Ascending aorta (tissue), 2 donors: Measurements from ENCODE around the gene GPX5. TPM values are rescaled to one million over a fixed set of nuclear protein-coding genes. Genes with fewer than 3 reads are reported as not detected.

Experiments
- DNase-seq, 2 donors: peaks; one replicate each; pipeline ENCODE4 v3.0.0-alpha.2; 2019; ENCODE audit warnings: low spot score in 2 of 2
- H3K27ac ChIP-seq, 2 donors: fragments of 200-600 bp; sonication (generic); one replicate each; pipeline ENCODE4 v1.5.1; 2016 to 2017; ENCODE audit warnings: mild to moderate bottlenecking in 1 of 2
- H3K27me3 ChIP-seq: fragments of 200-600 bp; sonication (generic); one replicate; pipeline ENCODE4 v1.5.1; 2017
- H3K36me3 ChIP-seq, 2 donors: fragments of 200-600 bp; sonication (generic); one replicate each; pipeline ENCODE4 v1.5.1; 2016
- H3K4me1 ChIP-seq, 2 donors: fragments of 200-600 bp; sonication (generic); one replicate each; pipeline ENCODE4 v1.5.1; 2016 to 2017; ENCODE audit warnings: mild to moderate bottlenecking in 1 of 2
- H3K4me3 ChIP-seq, 2 donors: fragments of 200-600 bp; sonication (generic); one replicate each; pipeline ENCODE4 v1.5.1; 2016 to 2017; ENCODE audit warnings: mild to moderate bottlenecking in 1 of 2
- H3K9me3 ChIP-seq, 2 donors: fragments of 200-600 bp; sonication (generic); one replicate each; pipeline ENCODE4 v1.5.1; 2016
- intact Hi-C: fragments of 100-400 bp; cut with DNase I; formaldehyde crosslinking; loops from one replicate; pipeline ENCODE4 v1.15.1; 2023
- total RNA-seq: library from RNA; depleted of rRNA; stranded (reverse); fragments of >200 nt; gene quantifications from one replicate; pipeline ENCODE4 v1.1.0, GENCODE V29; 2016
- TF ChIP-seq, protein P1 (sequence below), 3 experiments: fragments of 200-600 bp in 2 of 3; fragments of 450-650 bp in 1 of 3; sonication (generic) in 2 of 3; IDR thresholded peaks; one replicate each; pipeline ENCODE4 v1.5.1; 2016 to 2019; ENCODE audit warnings: antibody characterized with exemption in 3 of 3, mild to moderate bottlenecking in 1 of 3, moderate library complexity in 1 of 3

The GPX5 gene
- total RNA-seq, 1 donor from 2014 or later, result not detected

DNA sequence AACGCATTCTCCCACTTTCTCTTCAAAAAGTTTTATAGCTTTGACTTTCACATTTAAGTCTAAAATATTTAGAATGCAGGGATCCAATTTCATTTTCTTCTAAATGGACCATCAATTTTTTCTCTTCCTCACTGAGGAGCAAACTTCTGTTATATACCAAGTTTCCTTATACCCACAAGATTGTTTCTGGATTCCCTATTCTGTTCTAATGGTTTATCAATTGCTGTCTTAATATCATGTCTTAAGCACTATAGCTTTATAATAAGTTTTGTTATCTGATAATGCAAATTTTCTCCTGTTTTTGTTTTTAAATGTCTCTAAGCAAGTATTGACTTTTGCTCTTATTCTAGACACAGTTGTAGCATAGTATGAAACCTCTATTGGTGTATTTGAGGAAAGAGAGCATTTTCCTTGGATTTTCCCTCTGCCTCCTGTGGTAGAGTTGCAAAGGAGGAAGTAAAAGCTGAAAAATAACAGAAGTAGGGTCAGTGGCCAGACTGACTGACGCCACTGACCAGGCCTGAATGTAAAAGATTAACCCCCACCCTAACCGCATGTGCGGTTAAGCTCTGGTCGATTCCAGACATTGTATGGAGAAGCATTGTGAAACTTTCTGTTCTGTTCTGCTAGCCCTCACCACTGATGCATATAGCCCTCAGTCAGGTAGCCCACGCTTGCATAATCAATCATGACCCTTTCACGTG lies 40.3 kb downstream of the GPX5 start:
- Histone ChIP-seq H3K27me3 (no peaks in the 10 kb centered on the region), H3K4me3 (no peak overlapping the region), H3K9me3 (no peaks in the 10 kb centered on the region), H3K36me3 (no peaks in the 10 kb centered on the region), H3K4me1 (no peaks in the 10 kb centered on the region), H3K27ac (no peak overlapping the region)
- no peak for DNase-seq
- intact Hi-C loops, result no loop called here
- TF ChIP-seq, protein P1, sequence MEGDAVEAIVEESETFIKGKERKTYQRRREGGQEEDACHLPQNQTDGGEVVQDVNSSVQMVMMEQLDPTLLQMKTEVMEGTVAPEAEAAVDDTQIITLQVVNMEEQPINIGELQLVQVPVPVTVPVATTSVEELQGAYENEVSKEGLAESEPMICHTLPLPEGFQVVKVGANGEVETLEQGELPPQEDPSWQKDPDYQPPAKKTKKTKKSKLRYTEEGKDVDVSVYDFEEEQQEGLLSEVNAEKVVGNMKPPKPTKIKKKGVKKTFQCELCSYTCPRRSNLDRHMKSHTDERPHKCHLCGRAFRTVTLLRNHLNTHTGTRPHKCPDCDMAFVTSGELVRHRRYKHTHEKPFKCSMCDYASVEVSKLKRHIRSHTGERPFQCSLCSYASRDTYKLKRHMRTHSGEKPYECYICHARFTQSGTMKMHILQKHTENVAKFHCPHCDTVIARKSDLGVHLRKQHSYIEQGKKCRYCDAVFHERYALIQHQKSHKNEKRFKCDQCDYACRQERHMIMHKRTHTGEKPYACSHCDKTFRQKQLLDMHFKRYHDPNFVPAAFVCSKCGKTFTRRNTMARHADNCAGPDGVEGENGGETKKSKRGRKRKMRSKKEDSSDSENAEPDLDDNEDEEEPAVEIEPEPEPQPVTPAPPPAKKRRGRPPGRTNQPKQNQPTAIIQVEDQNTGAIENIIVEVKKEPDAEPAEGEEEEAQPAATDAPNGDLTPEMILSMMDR (IDR thresholded peaks at IDR 0.05), result no peak

DNA sequence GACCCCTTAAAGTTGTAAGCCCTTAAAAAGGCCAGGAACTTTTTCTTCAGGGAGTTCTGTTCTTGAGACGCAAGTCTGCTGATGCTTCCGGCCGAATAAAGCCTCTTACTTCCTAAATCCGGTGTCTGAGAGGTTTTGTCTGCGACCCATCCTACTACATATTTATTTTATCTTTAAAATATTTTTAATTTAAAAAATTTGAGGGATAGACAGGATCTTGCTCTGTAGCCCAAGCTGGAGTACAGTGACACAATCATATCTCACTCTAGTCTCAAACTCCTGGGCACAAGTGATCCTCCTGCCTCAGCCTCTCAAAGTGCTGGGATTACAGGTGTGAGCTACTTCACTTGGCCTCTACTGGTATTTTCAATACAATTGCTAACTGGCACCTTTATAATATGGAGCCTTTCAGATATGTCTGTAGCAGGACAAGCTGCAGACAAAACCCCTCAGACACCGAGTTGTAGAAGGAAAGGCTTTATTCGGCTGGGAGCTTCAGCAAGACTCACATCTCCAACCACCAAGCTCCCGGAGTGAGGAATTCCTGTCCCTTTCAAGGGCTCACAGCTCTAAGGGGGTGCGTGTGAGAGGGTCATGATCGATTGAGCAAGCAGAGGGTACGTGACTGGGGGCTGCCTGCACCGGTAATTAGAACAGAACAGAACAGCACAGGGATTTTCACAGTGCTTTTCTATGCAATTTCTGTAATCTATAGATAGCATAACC lies 41.0 kb downstream of the GPX5 start:
- no peaks in the 10 kb centered on the region for H3K36me3 ChIP-seq
- intact Hi-C loops, result no loop called here
- no peaks in the 10 kb centered on the region for H3K9me3 ChIP-seq
- no peak overlapping the region for H3K27ac ChIP-seq
- DNase-seq, result no peak
- H3K4me1 ChIP-seq, result no peaks in the 10 kb centered on the region
- no peaks in the 10 kb centered on the region for H3K27me3 ChIP-seq
- TF ChIP-seq, protein P1 (IDR thresholded peaks at IDR 0.05), result no peak
- no peak overlapping the region for H3K4me3 ChIP-seq

DNA sequence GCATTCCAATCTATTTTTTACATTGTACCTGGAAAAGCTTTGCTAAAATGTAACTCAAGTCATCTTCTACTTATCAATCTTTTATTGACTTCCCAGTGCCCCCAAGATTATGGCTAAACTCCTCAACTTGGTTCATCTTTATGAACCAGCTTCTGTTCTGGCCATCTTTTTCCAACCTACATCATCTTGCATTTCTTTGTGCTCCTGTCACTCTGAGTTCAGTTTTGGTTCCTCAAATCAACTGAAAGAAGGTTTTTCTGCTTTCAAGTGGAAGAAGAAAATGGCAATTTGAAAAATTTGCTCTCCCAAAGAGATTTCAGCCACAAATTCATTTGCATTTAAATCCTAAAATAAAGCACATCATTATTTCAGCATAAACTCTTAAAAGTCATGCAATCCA lies 41.8 kb downstream of the GPX5 start:
- H3K27me3 ChIP-seq, result no peaks in the 10 kb centered on the region
- no peaks in the 10 kb centered on the region for H3K4me1 ChIP-seq
- TF ChIP-seq, protein P1 (IDR thresholded peaks at IDR 0.05), result no peak
- H3K4me3 ChIP-seq, result no peak overlapping the region
- no peaks in the 10 kb centered on the region for H3K36me3 ChIP-seq
- no peaks in the 10 kb centered on the region for H3K9me3 ChIP-seq
- no peak overlapping the region for H3K27ac ChIP-seq
- intact Hi-C loops, result no loop called here
- DNase-seq, result no peak

DNA sequence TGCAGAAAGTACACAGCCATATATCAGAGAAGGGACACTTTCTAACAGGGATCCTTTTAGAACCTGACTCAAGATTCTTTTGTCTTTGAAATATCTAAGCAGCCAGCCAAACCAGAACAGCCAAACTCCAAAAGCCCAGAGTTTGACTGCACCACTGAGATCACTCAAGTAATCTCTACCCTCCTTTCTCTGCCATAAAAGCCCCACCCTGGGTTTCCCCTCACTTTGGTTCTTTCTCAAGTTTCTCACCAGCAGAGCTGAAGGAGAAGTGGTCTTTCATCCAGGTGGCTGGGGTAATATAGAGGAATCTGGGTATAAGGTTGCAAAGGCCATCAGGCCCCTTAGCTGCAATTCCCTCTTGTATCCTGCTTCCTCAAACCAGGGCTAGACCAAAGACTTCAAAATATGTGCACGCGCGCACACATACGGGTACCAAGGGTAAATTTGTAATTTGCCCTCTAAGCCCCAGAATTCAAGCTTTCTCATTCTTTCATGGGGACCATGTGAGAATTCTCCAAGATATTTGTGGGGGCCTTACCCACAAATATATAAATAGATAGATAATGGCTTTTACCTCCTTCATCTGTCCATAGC lies 42.9 kb downstream of the GPX5 start:
- no peaks in the 10 kb centered on the region for H3K4me1 ChIP-seq
- no peaks in the 10 kb centered on the region for H3K9me3 ChIP-seq
- no peak overlapping the region for H3K4me3 ChIP-seq
- intact Hi-C loops, result no loop called here
- H3K36me3 ChIP-seq, result no peaks in the 10 kb centered on the region
- H3K27me3 ChIP-seq, result no peaks in the 10 kb centered on the region
- TF ChIP-seq, protein P1 (IDR thresholded peaks at IDR 0.05), result no peak
- no peak overlapping the region for H3K27ac ChIP-seq
- DNase-seq, result no peak

DNA sequence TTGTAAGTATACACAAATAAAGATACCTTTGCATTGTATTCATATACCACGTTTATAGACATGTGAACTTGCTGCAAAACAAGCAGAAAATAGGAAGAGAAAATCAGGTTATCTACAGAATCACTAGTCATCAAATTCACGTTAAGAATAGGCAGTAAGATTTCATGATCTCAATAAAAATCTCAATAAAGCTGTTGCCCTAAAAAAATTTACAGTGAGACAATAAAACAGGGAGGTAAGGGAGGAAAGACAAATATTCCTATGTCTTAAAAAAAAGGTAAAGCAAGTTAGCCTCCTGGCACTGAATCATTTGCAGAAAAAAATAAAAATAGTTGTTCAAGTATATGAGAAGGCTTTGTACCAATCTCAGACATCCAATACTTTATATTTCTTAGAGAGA lies 44.1 kb downstream of the GPX5 start:
- no peak overlapping the region for H3K27ac ChIP-seq
- no peak for DNase-seq
- no peaks in the 10 kb centered on the region for H3K4me1 ChIP-seq
- H3K9me3 ChIP-seq, result no peaks in the 10 kb centered on the region
- no peaks in the 10 kb centered on the region for H3K36me3 ChIP-seq
- H3K27me3 ChIP-seq, result no peaks in the 10 kb centered on the region
- no peak overlapping the region for H3K4me3 ChIP-seq
- intact Hi-C loops, result no loop called here
- TF ChIP-seq, protein P1 (IDR thresholded peaks at IDR 0.05), result no peak
